ENCODE results near the gene DHTKD1. TPM values are rescaled to one million over a fixed set of nuclear protein-coding genes. Genes with fewer than 3 reads are reported as not detected.

DHTKD1 gene
- 25.4 TPM in 2 replicates for total RNA-seq

DNA sequence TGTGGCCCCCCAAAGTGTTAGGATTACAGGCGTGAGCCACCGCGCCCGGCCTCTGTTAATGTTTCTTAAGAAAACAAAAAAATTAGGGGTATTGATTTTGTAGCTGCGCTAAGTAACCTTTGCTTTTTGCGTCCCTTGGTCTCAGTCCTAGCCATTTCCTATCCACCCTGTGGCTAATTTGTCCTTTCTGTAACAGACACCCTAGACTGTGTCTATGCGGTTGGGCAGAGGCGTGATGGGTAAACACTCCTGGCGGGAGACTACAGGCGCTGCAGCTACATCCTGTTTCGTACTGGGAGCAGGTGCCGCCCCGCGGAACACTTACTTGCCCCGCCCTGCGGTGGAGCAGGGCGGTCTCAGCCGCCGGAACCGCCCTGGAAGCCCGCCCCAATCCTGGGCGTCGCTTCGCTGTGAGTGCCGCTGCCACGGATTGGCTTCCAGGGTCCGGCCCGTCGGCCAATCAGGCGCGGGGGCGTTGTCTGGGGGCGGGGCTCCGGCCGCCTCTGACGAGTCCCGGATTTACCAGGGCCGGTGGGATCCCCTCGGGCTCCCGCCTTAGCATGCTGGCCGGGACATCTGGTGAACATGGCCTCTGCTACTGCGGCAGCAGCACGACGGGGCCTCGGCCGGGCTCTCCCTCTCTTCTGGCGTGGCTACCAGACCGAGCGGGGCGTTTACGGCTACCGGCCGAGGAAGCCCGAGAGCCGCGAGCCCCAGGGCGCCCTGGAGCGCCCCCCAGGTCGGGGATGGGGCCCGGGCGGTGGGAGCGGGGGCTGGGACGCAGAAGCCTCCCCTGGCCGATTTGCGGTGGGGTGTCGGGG lies at the start of gene DHTKD1:
Gene DHTKD1 (plus strand): TSS at position 506 of the 821 bp plus-strand sequence. CDS start 80 bp downstream, at position 586.
- DNase-seq (ENCODE audit: low read depth): peak; percentile 45
- peak within 1 kb of the TSS; percentile 90 for H3K4me3 ChIP-seq (ENCODE audit: low read depth, low read length)
- TF ChIP-seq, protein P1, sequence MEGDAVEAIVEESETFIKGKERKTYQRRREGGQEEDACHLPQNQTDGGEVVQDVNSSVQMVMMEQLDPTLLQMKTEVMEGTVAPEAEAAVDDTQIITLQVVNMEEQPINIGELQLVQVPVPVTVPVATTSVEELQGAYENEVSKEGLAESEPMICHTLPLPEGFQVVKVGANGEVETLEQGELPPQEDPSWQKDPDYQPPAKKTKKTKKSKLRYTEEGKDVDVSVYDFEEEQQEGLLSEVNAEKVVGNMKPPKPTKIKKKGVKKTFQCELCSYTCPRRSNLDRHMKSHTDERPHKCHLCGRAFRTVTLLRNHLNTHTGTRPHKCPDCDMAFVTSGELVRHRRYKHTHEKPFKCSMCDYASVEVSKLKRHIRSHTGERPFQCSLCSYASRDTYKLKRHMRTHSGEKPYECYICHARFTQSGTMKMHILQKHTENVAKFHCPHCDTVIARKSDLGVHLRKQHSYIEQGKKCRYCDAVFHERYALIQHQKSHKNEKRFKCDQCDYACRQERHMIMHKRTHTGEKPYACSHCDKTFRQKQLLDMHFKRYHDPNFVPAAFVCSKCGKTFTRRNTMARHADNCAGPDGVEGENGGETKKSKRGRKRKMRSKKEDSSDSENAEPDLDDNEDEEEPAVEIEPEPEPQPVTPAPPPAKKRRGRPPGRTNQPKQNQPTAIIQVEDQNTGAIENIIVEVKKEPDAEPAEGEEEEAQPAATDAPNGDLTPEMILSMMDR (conservative IDR thresholded peaks at IDR 0.05; ENCODE audit: low read depth, low read length): peak; percentile 45

- H3K4me3 ChIP-seq (ENCODE audit: low read depth, low read length): no peak overlapping the region
- no peak for DNase-seq (ENCODE audit: low read depth)
- TF ChIP-seq, protein P1 (conservative IDR thresholded peaks at IDR 0.05; ENCODE audit: low read depth, low read length): no peak
Observed at GRCh38 chr10:12019283-12019971, 49.3 kb upstream of the DHTKD1 start.

- TF ChIP-seq, protein P1 (conservative IDR thresholded peaks at IDR 0.05; ENCODE audit: low read depth, low read length): no peak
- DNase-seq (ENCODE audit: low read depth): no peak
- no peak overlapping the region for H3K4me3 ChIP-seq (ENCODE audit: low read depth, low read length)
Observed at GRCh38 chr10:12020574-12020973, 48.2 kb upstream of the DHTKD1 start.

GRCh38 chr10:12022580-12023257 lies 46.0 kb upstream of the DHTKD1 start:
- TF ChIP-seq, protein P1 (conservative IDR thresholded peaks at IDR 0.05; ENCODE audit: low read depth, low read length): no peak
- H3K4me3 ChIP-seq (ENCODE audit: low read depth, low read length): no peak overlapping the region
- no peak for DNase-seq (ENCODE audit: low read depth)

- TF ChIP-seq, protein P1 (conservative IDR thresholded peaks at IDR 0.05; ENCODE audit: low read depth, low read length): no peak
- no peak overlapping the region for H3K4me3 ChIP-seq (ENCODE audit: low read depth, low read length)
Observed at GRCh38 chr10:12025591-12025990, 43.2 kb upstream of the DHTKD1 start.

GRCh38 chr10:12027539-12027938 lies 41.2 kb upstream of the DHTKD1 start:
- no peak for DNase-seq (ENCODE audit: low read depth)
- TF ChIP-seq, protein P1 (conservative IDR thresholded peaks at IDR 0.05; ENCODE audit: low read depth, low read length): no peak
- H3K4me3 ChIP-seq (ENCODE audit: low read depth, low read length): no peak overlapping the region

More at GRCh38 chr10:12025591-12025990, 43.2 kb upstream of the DHTKD1 start:
- no peak for DNase-seq (ENCODE audit: low read depth)

Measured in epithelial cell of proximal tubule (primary cell).